Stimulated activated CD4-positive, alpha-beta T cell treated with anti-CD3 and anti-CD28 coated beads, TNF-alpha, amount 100 ng/mL, for 48 hours (primary cell): Measurements from ENCODE around the gene SLC6A18.
"Not testable (repeated sequence)": the region's sequence is repeated elsewhere in the genome, so short reads cannot be mapped to it uniquely, and the experiment has no call there.

Experiments
- DNase-seq, 3 donors: peaks; one replicate each; pipeline ENCODE4 v3.0.0-alpha.2; 2020; ENCODE audit warnings: low read depth in 3 of 3

Gene SLC6A18

GRCh38 chr5:1253456-1254105 is 28.4 kb downstream of the SLC6A18 start:
- no peak for DNase-seq

- DNase-seq = no peak
Observed at GRCh38 chr5:1254196-1254595, 29.0 kb downstream of the SLC6A18 start.

GRCh38 chr5:1255081-1255561 is 29.9 kb downstream of the SLC6A18 start:
- DNase-seq = peak in 1 of 3 donors; percentile 7

- no peak for DNase-seq
Observed at GRCh38 chr5:1256776-1257175, 31.6 kb downstream of the SLC6A18 start.

- no peak for DNase-seq
Observed at GRCh38 chr5:1257363-1257762, 32.2 kb downstream of the SLC6A18 start.

- no peak for DNase-seq
Observed at GRCh38 chr5:1257841-1258240, 32.7 kb downstream of the SLC6A18 start.

- no peak for DNase-seq
Observed at GRCh38 chr5:1259806-1260480, 34.8 kb downstream of the SLC6A18 start.

- no peak for DNase-seq
Observed at GRCh38 chr5:1261643-1262042, 36.5 kb downstream of the SLC6A18 start.

- DNase-seq = no peak
Observed at GRCh38 chr5:1262381-1262780, 37.2 kb downstream of the SLC6A18 start.

- no peak for DNase-seq
Observed at GRCh38 chr5:1264211-1264610, 39.0 kb downstream of the SLC6A18 start.

GRCh38 chr5:1265026-1265425 is 39.8 kb downstream of the SLC6A18 start:
- DNase-seq = no peak

GRCh38 chr5:1265461-1266455 is 40.6 kb downstream of the SLC6A18 start:
- no peak for DNase-seq

GRCh38 chr5:1266791-1267190 is 41.6 kb downstream of the SLC6A18 start:
- no peak for DNase-seq

GRCh38 chr5:1267464-1267863 is 42.3 kb downstream of the SLC6A18 start:
- DNase-seq = not testable (repeated sequence)

- DNase-seq = no peak
Observed at GRCh38 chr5:1268056-1268455, 42.9 kb downstream of the SLC6A18 start.

GRCh38 chr5:1268666-1269065 is 43.5 kb downstream of the SLC6A18 start:
- DNase-seq = peak in 1 of 3 donors; percentile 6

- DNase-seq = no peak
Observed at GRCh38 chr5:1270426-1270825, 45.2 kb downstream of the SLC6A18 start.

- DNase-seq = no peak
Observed at GRCh38 chr5:1270933-1271914, 46.0 kb downstream of the SLC6A18 start.

- no peak for DNase-seq
Observed at GRCh38 chr5:1272201-1272600, 47.0 kb downstream of the SLC6A18 start.

- no peak for DNase-seq
Observed at GRCh38 chr5:1273745-1274144, 48.6 kb downstream of the SLC6A18 start.

- DNase-seq = no peak
Observed at GRCh38 chr5:1274471-1274870, 49.3 kb downstream of the SLC6A18 start.
